Endometrial microvascular endothelial cells (primary cell): ENCODE results near the gene PPL. TPM values are rescaled to one million over a fixed set of nuclear protein-coding genes. Genes with fewer than 3 reads are reported as not detected.

ENCODE experiments used
- in situ Hi-C: cut with HindIII; loops from 2 replicates; pipeline ENCODE4 v1.10.0; 2017; ENCODE audit warnings: low sequenced_read_pairs, low pct_unique_long_range_greater_than_20kb; ENCODE audit errors: inconsistent ontology term
- total RNA-seq: library from RNA; depleted of rRNA; stranded (reverse); fragments of >200 nt; gene quantifications from one replicate; pipeline ENCODE4 v1.2.3, GENCODE V29; 2015; ENCODE audit errors: inconsistent ontology term

Gene PPL
- total RNA-seq, 1 donor from 2014 or later = not detected

DNA sequence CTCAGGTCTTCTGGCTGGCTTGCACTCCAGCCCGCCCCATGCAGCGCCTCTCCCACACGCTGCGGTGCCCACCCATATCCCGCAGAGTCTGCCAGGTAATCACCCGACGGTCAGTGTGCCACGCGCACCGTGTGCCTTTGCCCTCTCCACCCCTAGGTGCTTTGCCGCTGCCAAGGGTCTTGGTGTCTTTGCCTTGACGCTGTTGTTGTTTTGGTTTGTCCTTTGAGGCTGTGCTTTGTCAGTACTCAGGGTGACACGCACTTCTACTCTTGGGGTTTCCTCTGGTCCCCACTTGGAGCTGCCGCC is 59.6 kb downstream of the PPL start:
- in situ Hi-C loops = no loop called here

DNA sequence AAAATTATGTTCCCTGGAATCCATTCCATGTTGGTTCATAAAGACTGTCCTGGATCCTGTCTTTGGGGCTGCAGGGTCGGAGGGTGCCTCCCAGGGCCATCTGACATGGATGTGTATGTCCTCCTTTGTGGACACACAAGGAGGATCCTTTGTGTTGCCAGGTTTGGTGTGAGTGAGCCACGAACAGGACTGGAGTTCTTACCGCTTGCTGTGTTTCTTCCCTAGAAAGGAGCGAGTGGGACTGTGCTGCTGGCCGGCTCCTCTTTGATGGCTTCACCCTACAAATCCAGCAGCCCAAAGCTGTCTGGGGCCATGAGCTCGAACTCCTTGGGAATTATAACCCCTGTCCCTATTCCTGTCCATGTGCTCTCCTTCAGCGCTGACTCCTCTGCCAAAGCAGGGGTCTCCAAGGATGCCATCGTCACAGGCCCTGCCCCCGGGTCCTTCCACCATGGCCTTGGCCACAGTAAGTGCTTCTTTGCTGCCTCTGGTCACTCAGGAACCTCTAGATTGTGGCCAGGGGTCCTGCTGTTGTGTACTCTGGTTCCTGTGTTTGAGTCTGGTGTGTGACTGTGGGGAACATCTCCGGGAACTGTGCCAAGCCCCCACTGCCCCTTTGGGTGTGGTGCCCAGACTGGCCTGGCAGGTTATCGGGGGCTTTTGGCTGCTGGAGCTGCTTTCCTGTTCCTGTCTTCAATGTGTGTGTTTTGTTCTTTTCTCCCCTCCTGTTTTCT is 60.1 kb downstream of the PPL start:
- in situ Hi-C loops = no loop called here

DNA sequence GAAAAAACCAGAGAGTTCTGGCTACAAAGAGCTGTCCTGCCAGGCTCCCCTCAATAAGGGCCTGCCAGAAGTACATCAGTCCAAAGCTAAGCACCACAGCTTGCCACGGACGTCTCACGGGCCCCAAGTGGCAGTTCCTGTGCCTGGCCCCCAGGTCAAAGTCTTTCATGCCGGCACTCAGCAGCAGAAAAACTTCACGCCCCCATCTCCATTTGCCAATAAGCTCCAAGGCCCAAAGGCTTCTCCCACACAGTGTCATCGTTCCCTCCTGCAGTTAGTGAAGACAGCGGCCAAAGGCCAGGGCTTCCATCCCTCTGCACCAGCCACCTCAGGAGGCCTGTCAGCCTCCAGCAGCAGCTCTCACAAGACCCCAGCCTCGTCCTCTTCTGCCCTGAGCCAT is 62.3 kb downstream of the PPL start:
- in situ Hi-C loops = no loop called here

DNA sequence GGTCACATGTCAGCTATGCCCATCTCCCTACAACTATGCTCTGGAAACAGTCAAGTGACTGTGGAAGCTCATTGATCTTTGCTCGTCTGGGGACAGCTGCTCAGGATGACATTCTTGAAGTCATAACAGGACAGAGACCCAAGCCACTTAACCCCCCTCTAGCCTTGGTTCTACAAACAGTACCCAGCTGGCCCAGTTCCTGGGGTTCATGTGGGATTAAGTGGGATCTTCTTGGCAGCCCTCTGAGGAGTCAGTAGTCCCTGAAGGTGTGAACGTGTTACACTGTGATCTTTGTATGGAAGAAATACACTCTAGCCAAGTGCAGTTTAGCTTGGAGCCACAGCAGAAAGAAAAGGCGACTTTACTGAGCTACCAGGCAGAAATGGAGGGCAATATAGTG is 63.9 kb downstream of the PPL start:
- in situ Hi-C loops = no loop called here

DNA sequence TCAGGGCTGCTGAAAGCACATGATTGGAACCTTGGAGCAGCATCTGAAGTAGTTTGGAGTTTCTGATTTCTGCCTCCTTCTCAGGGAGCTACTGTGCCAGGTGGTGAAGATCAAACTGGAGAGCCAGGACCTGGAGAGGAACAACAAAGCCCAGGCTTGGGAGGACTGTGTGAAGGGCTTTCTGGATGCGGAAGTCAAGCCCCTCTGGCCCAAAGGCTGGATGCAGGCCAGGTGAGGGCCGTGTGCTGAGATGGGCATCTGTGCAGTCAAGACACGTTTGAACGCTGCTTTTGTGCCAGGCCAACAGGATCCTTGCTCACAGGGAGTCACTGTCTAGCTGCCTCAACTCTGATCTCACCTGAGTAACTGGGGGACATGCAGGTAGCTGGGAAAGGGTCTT is 65.9 kb downstream of the PPL start:
- in situ Hi-C loops = no loop called here

DNA sequence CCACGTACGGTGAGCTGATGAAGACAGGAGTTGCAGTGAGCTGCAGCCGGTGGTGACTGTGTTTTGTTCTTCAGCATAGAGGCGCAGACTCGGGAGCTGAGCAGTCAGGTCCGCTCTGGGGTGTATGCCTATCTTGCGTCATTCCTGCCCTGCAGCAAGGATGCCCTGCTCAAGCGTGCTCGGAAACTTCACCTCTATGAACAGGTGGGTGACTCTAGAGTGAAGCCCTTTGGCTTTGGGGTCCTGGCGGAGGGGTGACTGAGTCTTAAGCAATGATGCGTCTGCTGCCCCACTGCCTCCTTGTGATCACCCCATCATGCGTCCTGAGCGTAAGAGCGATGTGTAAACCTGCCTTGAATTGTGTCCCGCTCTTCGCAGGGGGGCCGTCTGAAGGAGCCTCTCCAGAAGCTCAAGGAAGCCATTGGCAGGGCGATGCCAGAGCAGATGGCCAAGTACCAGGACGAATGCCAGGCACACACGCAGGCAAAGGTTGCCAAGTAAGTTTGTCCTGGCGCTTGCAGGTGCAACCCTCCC is 66.7 kb downstream of the PPL start:
- in situ Hi-C loops = no loop called here

DNA sequence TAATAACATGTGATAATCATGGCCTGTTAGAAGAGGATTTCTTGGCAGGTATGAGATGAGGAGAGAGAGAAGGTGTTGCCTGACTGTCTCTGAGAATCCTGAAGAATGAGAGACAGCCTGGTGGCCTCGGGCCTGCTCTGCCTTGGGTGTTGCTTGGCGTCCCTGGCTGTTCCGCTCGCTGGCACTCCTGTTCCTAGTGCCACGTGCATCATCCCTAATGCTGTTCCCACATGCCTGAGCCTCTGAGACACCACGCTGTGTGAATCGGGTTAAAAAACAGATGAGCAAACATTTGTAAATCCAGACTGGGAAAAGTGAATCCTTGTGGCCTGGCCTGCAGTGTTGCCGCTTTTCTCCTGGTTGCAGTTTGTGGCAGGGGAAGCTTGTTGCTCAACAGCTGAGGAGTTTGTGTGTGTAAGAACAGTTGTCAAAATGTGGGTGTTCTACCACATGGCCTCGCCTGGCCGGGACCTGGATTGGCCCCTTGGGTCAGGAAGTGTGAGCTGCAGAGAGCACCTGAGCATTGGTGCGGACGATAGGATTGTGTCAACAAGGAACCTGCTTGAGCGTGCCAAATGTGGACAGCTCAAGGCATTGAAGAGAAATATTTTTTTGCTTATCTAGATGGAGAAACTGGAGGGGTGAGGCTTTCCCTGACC is 67.7 kb downstream of the PPL start:
- in situ Hi-C loops = no loop called here

DNA sequence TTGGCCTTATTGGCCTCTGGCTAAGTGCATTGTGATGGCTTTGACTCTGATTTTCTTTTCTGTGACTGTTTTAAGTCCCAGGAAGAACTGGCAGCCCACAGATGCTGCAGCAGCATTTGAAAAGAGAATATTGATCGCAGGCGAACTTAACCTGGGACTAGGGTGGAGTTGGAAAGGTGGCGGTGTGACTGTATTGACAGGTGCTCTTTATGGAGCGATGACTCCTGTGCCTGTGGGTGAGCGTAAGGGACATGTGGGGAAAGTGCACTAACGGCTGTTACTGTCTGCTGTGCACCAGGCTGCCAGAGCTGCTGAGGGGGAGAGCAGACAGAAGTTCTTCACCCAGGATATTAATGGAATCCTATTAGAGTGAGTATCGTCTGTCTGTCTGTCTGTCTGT is 68.4 kb downstream of the PPL start:
- in situ Hi-C loops = no loop called here

DNA sequence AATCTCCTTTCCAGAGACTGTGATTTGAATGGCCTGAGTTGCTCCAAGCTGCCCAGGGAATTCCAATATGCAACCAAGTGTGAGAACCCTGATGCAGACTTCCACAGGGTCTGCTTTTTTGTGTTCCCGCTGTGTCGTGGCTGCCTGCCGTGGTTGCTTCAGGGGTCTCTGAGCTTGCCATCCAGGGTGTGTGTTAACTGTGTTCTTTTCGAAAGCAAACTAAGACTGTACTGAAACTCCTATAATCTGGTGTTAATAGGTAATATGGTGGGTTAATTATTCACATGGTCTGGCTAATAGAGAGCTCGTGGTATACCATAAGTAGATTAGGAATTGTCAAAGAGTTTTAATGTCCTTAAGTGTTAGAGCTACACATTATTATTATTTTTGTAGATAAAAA is 68.9 kb downstream of the PPL start:
- in situ Hi-C loops = no loop called here

DNA sequence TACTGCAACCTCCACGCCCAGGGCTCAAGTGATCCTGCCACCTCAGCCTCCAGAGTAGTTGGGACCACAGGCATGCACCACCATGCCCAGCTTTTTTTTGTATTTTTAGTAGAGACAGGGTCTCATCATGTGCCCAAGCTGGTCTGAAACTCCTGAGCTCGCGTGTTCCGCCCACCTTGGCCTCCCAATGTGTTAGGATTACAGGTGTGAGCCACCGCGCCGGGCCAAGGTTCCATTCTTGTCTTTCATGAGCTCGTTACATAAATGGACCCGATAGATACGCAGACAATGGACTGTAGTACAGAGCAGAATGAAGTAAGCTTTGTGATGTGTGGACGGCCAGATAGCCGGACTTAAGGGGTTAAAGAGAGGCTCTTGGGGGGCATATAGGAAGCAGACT is 70.4 kb downstream of the PPL start:
- in situ Hi-C loops = no loop called here

DNA sequence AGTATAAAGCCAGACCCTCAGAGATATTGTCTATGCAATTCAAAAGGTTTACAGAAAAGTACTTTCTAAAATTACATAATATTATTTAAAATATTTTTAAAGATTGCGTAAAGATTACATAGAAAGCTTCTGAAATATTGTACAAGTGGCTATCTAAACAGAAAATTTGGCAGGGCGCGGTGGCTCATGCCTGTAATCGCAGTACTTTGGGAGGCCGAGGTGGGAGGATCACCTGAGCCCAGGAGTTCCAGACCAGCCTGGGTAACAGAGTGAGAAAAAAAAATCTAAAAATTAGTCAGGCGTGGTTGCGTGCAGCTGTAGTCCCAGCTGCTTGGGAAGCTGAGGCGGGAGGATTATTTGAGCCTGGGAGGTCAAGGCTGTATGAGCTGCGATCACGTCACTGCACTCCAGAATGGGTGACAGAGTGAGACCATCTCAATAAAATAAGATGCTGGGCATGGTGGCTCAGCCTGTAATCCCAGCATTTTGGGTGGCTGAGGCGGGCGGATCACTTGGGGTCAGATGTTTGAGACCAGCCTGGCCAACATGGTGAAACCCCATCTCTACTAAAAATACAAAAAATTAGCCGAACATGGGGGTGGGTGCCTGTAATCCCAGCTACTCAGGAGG is 71.6 kb downstream of the PPL start:
- in situ Hi-C loops = no loop called here

DNA sequence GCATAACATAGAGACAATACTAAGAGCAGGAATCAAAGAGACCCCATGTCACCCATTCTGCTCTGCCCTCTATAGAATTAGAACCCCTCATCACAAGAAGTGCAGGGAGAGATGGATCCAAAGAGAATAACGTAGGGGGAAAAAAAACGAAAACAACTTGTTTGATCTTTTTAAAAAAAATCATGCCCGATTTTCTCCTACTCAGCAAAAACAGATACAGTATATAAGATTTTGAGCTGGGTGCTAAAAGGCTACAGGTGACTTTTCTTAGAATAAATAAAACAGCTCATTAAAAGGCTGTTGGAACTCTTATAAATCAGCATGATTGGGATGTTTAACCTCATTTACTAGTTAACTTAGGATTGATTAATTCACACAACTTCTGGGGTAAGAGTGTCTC is 72.2 kb downstream of the PPL start:
- in situ Hi-C loops = no loop called here

DNA sequence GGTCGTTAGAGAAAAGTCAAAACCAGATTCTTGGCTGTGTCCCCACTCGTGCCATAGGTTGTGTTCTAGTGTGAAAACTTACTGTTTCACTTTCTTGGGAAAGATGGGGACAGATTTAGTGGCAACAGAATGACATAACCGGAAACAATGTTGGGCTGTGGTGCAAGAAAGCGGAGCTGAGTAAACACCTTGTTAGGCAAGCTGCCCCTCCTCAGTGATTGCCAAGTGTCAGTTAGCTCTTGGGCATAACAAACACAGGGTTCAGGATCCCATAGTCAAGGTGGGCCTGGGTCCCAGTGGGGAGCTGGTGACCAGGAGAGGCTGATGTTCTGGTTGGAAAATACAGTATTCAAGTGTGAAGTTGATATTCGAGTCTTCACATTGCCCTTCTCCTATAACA is 74.3 kb downstream of the PPL start:
- in situ Hi-C loops = no loop called here

DNA sequence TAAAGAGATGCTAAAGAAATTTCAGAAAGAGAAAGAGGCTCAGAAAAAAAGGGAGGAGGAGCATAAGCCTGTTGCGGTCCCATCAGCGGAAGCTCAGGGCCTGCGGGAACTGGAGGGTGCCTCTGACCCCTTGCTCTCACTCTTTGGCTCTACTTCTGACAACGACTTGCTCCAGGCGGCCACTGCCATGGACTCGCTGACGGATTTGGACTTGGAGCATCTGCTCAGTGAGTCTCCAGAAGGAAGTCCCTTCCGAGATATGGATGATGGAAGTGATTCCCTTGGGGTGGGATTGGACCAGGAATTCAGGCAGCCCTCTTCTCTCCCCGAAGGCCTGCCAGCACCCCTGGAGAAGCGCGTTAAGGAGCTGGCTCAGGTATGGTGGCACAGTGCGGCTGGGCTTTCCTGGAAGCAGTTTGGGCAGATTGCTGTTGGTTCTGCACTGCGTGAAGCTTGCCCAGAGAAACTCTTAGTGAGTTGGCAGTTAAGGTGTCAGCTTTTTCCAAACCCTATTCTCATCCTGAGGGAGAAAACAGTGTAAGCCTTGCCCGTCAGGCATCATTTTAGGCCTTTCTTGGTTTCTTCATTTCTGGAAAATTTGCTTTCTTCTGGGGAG is 76.1 kb downstream of the PPL start:
- in situ Hi-C loops = no loop called here

DNA sequence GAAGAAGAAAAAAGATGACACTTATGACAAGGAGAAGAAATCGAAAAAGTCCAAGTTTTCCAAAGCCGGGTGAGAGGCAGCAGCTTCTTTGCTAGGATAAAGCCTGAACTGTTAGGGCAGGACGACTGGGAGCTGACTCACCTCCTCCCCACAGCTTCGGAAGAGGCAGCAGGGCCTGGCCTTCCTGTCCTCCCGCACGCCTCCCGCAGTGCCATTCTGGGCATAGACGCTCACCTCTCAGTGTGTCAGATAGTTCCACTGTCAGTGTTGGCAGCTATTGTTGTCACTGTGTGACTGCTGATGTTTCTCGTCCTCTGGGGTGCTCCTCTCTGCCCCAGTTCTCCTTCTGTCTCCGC is 77.1 kb downstream of the PPL start:
- in situ Hi-C loops = no loop called here

DNA sequence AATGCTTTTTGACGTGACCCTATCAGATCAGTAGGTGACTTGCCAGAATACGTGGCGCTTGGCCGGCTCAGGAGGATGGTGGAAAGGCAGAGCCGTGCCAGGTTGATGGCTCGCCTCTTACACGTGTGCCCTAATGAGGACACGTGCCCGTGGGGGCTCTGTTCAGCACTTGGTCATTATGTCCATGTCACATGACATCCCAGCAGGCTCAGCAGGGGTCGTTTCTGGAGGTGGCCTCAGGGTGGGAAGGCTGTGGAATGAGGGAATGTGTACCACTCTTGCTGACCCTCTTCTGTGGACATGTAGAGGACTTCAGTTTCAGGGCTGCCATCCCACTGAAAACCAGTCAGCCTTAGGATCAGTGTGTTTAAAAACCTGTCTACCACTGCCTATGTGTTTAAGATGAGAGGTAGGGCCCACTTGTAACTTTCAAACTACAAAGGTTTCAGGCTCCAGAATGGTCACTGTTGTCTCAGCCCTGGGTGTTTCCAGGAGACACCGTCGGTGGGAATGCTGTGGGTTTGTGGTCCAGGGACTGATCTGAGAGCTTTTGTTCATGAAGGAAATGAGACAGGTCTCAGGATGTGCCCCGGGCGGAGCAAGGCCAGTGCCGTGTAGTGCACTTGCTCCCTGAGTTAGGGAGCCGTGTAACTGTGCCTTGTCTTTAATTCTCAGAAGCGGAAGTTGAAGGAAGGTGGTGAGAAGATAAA is 77.6 kb downstream of the PPL start:
- in situ Hi-C loops = no loop called here

DNA sequence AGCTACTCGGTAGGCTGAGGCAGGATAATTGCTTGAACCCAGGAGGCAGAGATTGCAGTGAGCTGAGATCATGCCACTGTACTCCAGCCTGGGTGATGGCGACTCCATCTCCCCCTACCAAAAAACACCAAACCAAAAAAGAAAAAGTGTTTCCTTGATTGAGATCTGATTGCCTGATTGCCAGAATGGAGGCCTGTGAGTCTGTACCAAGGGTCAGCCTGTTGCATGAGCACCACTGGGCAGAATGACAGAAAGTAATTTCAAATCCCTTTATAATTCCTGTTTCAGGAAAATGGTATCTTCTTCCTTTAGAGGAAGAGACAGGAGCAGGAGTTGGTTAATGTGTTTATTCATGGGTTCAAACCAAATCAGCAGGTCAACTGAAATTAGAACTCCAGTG is 81.1 kb downstream of the PPL start:
- in situ Hi-C loops = no loop called here

DNA sequence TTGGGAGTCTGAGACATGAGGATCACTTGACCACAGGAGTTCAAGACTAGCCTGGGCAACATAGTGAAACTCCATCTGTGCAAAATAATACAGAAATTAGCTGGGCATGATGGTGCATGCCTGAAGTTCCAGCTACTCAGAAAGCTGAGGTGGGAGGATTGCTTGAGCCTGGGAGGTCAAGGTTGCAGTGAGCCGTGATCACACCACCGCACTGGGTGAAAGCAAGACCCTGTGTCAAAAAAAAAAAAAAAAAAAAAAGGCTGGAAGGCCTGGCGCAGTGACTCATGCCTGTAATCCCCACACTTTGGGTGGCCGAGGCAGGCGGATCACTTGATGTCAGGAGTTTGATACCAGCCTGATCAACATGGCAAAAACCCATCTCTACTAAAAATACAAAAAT is 81.6 kb downstream of the PPL start:
- in situ Hi-C loops = no loop called here

DNA sequence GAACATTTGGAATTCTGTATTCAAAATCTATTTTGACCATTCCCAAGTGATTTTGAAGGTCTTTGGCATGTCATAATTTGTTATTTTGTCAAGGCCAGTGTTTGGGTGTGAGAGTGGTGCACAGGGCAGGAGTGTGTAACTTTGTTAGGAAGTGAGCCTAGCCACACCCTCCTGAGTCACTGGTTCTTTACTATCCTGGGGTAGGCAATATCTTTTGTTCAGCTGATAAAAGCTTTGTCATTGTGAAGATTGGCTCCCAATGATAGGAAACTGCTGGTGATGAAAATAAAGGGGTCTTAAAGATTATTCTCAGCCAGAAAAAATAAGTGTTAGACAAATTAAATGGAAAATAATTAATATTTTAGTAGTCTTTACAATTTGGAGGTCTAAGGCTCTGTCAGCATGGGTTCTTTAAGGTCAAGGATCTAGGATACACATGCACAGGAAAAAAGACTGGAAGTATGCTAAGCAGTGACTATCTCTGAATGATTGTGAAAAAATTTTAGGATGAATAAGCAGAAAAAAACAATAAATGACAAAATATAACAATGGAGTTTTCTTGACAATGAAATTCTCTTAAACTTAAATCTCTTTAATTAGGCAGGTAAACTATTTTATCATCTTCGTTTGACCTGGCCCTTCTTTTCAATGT is 84.6 kb downstream of the PPL start:
- in situ Hi-C loops = no loop called here
